GM12891 (cell line): ENCODE measurements around the gene SLC18A3.

Experiments used
- PAX5 ChIP-seq: IDR thresholded peaks from 2 replicates; pipeline ENCODE4 v1.6.1; 2011; ENCODE audit warnings: low read length, moderate library complexity, mild to moderate bottlenecking; ENCODE audit not compliant: insufficient read depth, severe bottlenecking
- POLR2A ChIP-seq: IDR thresholded peaks from 2 replicates; pipeline ENCODE4 v1.6.1; 2011; ENCODE audit warnings: low read depth, low read length, control low read depth
- POLR2AphosphoS5 ChIP-seq: IDR thresholded peaks from 2 replicates; pipeline ENCODE4 v1.6.1; 2011; ENCODE audit warnings: low read depth, low read length, control low read depth
- POU2F2 ChIP-seq: IDR thresholded peaks from 2 replicates; pipeline ENCODE4 v1.6.1; 2011; ENCODE audit warnings: low read depth, mild to moderate bottlenecking, control low read depth, low read length, moderate library complexity
- SPI1 ChIP-seq: IDR thresholded peaks from 2 replicates; pipeline ENCODE4 v1.6.1; 2011; ENCODE audit warnings: low read depth, low read length, control low read depth
- TAF1 ChIP-seq: IDR thresholded peaks from 2 replicates; pipeline ENCODE4 v1.6.1; 2011; ENCODE audit warnings: low read depth, low read length, control low read depth

GRCh38 chr10:49572594-49573114 is 37.5 kb upstream of the SLC18A3 start:
- TF ChIP-seq POLR2A (no peak), POLR2AphosphoS5 (no peak), TAF1 (no peak), SPI1 (no peak), PAX5 (no peak), POU2F2 (no peak)
